Neural cell (in vitro differentiated cells): ENCODE results near the gene MYLK. TPM values are rescaled to one million over a fixed set of nuclear protein-coding genes. Genes with fewer than 3 reads are reported as not detected.

Experiments
- H2AFZ ChIP-seq: fragments of 200-600, 300-800 bp; sonication (generic), shearing (Covaris generic); 2 replicates; pipeline ENCODE4 v1.6.0; 2014; ENCODE audit warnings: low read depth, mild to moderate bottlenecking, antibody characterized with exemption, low read length, moderate library complexity
- H3F3A ChIP-seq: fragments of 200-600 bp; shearing (Covaris generic); 2 replicates; pipeline ENCODE4 v1.6.1; 2016; ENCODE audit warnings: mild to moderate bottlenecking, moderate library complexity, mixed read lengths, antibody characterized with exemption, low read length; ENCODE audit not compliant: insufficient read depth, poor library complexity, severe bottlenecking
- H3K27ac ChIP-seq: fragments of 200-600, 300-800 bp; sonication (generic), shearing (Covaris generic); 2 replicates; pipeline ENCODE4 v1.5.1; 2014; ENCODE audit warnings: mild to moderate bottlenecking, low read length, moderate library complexity
- H3K27me3 ChIP-seq: fragments of 300-800, 200-600 bp; sonication (generic), shearing (Covaris generic); 2 replicates; pipeline ENCODE4 v1.6.0; 2014; ENCODE audit warnings: mild to moderate bottlenecking, low read depth, low read length, moderate library complexity; ENCODE audit not compliant: insufficient read depth
- H3K36me3 ChIP-seq: fragments of 300-800, 200-600 bp; sonication (generic), shearing (Covaris generic); 2 replicates; pipeline ENCODE4 v1.5.1; 2014; ENCODE audit warnings: mild to moderate bottlenecking, antibody characterized with exemption, low read length, moderate library complexity; ENCODE audit not compliant: insufficient read depth
- H3K4me2 ChIP-seq: fragments of 300-800, 200-600 bp; sonication (generic), shearing (Covaris generic); 2 replicates; pipeline ENCODE4 v1.6.0; 2014; ENCODE audit warnings: mild to moderate bottlenecking, low read length
- H3K4me3 ChIP-seq: fragments of 300-800, 200-600 bp; sonication (generic), shearing (Covaris generic); 2 replicates; pipeline ENCODE4 v1.5.1; 2014; ENCODE audit warnings: mild to moderate bottlenecking, low read length, moderate library complexity
- H3K79me2 ChIP-seq: fragments of 200-600 bp; shearing (Covaris generic); replicated peaks from 2 replicates; pipeline ENCODE4 v1.6.0; 2014; ENCODE audit warnings: mild to moderate bottlenecking, low read length, moderate library complexity; ENCODE audit not compliant: insufficient read depth
- H3K9ac ChIP-seq: fragments of 300-800, 200-600 bp; sonication (generic), shearing (Covaris generic); 2 replicates; pipeline ENCODE4 v1.6.1; 2016; ENCODE audit warnings: mild to moderate bottlenecking, low read length, mixed read lengths
- H3K9me2 ChIP-seq: fragments of 200-600 bp; shearing (Covaris generic); 2 replicates; pipeline ENCODE4 v1.6.1; 2016; ENCODE audit warnings: mild to moderate bottlenecking, low read length, mixed read lengths; ENCODE audit not compliant: insufficient read depth
- H3K9me3 ChIP-seq: fragments of 200-600, 300-800 bp; sonication (generic), shearing (Covaris generic); 2 replicates; pipeline ENCODE4 v1.6.1; 2016; ENCODE audit warnings: mild to moderate bottlenecking, mixed run types, low read length, moderate library complexity, mixed read lengths
- H4K20me1 ChIP-seq: fragments of 200-600 bp; shearing (Covaris generic); 2 replicates; pipeline ENCODE4 v1.6.1; 2016; ENCODE audit warnings: mild to moderate bottlenecking, mixed run types; ENCODE audit not compliant: insufficient read depth
- EP300 ChIP-seq: fragments of 450-650 bp; conservative IDR thresholded peaks from 2 replicates; pipeline ENCODE4 v1.6.1; 2014; ENCODE audit warnings: antibody characterized with exemption, mild to moderate bottlenecking, moderate library complexity; ENCODE audit not compliant: poor library complexity, severe bottlenecking
- EZH2 ChIP-seq: fragments of 200-600, 300-800 bp; shearing (Covaris generic), sonication (generic); IDR thresholded peaks from 2 replicates; pipeline ENCODE4 v1.6.1; 2014; ENCODE audit warnings: antibody characterized with exemption, low read length, borderline replicate concordance, mild to moderate bottlenecking; ENCODE audit not compliant: insufficient read depth, poor library complexity, severe bottlenecking
- MXI1 ChIP-seq: fragments of 450-650 bp; conservative IDR thresholded peaks from 2 replicates; pipeline ENCODE4 v1.6.1; 2014; ENCODE audit warnings: antibody characterized with exemption, mild to moderate bottlenecking; ENCODE audit not compliant: poor library complexity, severe bottlenecking
- POLR2AphosphoS5 ChIP-seq: IDR thresholded peaks from 2 replicates; pipeline ENCODE4 v1.6.1; 2012
- RAD21 ChIP-seq: fragments of 450-650 bp; conservative IDR thresholded peaks from 2 replicates; pipeline ENCODE4 v1.6.1; 2014; ENCODE audit warnings: antibody characterized with exemption, mild to moderate bottlenecking, moderate library complexity
- SMC3 ChIP-seq: fragments of 450-650 bp; conservative IDR thresholded peaks from 2 replicates; pipeline ENCODE4 v1.6.1; 2014; ENCODE audit warnings: antibody characterized with exemption, mild to moderate bottlenecking, moderate library complexity; ENCODE audit not compliant: poor library complexity
- TAF1 ChIP-seq: IDR thresholded peaks from 2 replicates; pipeline ENCODE4 v1.6.1; 2012; ENCODE audit warnings: low read depth
- polyA plus RNA-seq: library from polyadenylated mRNA; depleted of rRNA; stranded (reverse); fragments of >200 nt; gene quantifications from 2 replicates; pipeline ENCODE4 v1.2.3, GENCODE V29; 2014
- TF ChIP-seq, protein P1 (sequence below): IDR thresholded peaks from 2 replicates; pipeline ENCODE4 v1.6.1; 2012; ENCODE audit warnings: borderline replicate concordance
- TF ChIP-seq, protein P2 (sequence below): fragments of 450-650 bp; IDR thresholded peaks from 2 replicates; pipeline ENCODE4 v1.5.1; 2014; ENCODE audit warnings: antibody characterized with exemption, mild to moderate bottlenecking, moderate library complexity; ENCODE audit not compliant: poor library complexity, severe bottlenecking

The MYLK gene
- polyA plus RNA-seq, 1 donor from 2014 or later: 0.43 TPM

DNA sequence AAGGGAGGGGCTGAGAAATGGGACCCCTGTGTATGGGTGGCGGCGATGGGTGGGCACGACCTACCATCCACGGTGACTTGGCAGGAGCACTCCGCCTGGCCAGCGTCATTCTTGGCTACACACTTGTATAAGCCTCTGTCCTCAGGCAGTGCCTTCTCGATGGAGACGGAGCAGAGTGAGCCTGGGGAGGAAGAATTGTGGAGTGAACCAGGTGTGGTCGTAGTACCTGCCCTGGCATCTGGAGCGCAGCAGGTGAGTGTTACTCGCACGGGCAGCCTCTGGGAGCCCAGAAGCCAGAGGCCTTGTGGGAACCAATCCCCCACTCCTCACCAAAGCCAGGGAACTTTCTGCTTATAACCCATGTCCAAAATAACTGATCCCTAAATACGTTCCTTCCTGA is 191.5 kb downstream of the MYLK start:
- H3K9me2 ChIP-seq: no peaks in the 10 kb centered on the region
- no peak overlapping the region for H2AFZ ChIP-seq
- H3K36me3 ChIP-seq: no peaks in the 10 kb centered on the region
- H3K79me2 ChIP-seq: no peaks in the 10 kb centered on the region
- TF ChIP-seq, protein P1, sequence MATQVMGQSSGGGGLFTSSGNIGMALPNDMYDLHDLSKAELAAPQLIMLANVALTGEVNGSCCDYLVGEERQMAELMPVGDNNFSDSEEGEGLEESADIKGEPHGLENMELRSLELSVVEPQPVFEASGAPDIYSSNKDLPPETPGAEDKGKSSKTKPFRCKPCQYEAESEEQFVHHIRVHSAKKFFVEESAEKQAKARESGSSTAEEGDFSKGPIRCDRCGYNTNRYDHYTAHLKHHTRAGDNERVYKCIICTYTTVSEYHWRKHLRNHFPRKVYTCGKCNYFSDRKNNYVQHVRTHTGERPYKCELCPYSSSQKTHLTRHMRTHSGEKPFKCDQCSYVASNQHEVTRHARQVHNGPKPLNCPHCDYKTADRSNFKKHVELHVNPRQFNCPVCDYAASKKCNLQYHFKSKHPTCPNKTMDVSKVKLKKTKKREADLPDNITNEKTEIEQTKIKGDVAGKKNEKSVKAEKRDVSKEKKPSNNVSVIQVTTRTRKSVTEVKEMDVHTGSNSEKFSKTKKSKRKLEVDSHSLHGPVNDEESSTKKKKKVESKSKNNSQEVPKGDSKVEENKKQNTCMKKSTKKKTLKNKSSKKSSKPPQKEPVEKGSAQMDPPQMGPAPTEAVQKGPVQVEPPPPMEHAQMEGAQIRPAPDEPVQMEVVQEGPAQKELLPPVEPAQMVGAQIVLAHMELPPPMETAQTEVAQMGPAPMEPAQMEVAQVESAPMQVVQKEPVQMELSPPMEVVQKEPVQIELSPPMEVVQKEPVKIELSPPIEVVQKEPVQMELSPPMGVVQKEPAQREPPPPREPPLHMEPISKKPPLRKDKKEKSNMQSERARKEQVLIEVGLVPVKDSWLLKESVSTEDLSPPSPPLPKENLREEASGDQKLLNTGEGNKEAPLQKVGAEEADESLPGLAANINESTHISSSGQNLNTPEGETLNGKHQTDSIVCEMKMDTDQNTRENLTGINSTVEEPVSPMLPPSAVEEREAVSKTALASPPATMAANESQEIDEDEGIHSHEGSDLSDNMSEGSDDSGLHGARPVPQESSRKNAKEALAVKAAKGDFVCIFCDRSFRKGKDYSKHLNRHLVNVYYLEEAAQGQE: no peak
- TF ChIP-seq POLR2AphosphoS5 (no peak), MXI1 (no peak), EZH2 (no peak), RAD21 (no peak), SMC3 (no peak), EP300 (no peak), TAF1 (no peak)
- TF ChIP-seq, protein P2, sequence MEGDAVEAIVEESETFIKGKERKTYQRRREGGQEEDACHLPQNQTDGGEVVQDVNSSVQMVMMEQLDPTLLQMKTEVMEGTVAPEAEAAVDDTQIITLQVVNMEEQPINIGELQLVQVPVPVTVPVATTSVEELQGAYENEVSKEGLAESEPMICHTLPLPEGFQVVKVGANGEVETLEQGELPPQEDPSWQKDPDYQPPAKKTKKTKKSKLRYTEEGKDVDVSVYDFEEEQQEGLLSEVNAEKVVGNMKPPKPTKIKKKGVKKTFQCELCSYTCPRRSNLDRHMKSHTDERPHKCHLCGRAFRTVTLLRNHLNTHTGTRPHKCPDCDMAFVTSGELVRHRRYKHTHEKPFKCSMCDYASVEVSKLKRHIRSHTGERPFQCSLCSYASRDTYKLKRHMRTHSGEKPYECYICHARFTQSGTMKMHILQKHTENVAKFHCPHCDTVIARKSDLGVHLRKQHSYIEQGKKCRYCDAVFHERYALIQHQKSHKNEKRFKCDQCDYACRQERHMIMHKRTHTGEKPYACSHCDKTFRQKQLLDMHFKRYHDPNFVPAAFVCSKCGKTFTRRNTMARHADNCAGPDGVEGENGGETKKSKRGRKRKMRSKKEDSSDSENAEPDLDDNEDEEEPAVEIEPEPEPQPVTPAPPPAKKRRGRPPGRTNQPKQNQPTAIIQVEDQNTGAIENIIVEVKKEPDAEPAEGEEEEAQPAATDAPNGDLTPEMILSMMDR: no peak
- no peaks in the 10 kb centered on the region for H4K20me1 ChIP-seq
- H3K9me3 ChIP-seq: no peaks in the 10 kb centered on the region
- no peak overlapping the region for H3K27ac ChIP-seq
- H3K9ac ChIP-seq: no peak overlapping the region
- H3K27me3 ChIP-seq: no peaks in the 10 kb centered on the region
- H3F3A ChIP-seq: no peaks in the 10 kb centered on the region
- no peak overlapping the region for H3K4me2 ChIP-seq
- no peak overlapping the region for H3K4me3 ChIP-seq

DNA sequence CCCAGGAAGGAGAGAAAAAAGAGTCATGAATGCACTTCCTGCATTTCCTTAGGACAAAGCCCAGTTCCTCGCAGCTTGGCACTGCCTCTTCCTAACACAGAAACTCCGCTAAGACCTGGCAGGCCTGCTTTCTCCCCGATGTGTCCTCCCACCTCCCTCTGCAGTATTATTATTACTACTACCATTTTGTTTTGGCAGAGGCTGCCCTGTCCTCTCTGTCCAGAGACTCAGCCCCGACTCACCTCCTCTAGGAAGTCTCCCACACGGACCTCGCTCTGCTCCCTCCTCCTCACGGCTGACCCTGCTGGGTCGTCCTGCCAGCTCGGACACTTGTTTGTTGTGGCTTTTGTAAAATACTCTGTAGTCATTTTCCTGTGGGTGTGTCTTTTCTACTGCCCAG is 192.1 kb downstream of the MYLK start:
- TF ChIP-seq RAD21: no peak
- TF ChIP-seq EP300: no peak
- TF ChIP-seq POLR2AphosphoS5: no peak
- no peak for TF ChIP-seq EZH2
- TF ChIP-seq, protein P2: no peak
- TF ChIP-seq TAF1: no peak
- TF ChIP-seq, protein P1: no peak
- no peaks in the 10 kb centered on the region for H3K36me3 ChIP-seq
- H3K4me3 ChIP-seq: no peak overlapping the region
- H2AFZ ChIP-seq: no peak overlapping the region
- no peaks in the 10 kb centered on the region for H4K20me1 ChIP-seq
- H3K79me2 ChIP-seq: no peaks in the 10 kb centered on the region
- H3K9me3 ChIP-seq: no peaks in the 10 kb centered on the region
- no peak overlapping the region for H3K27ac ChIP-seq
- no peaks in the 10 kb centered on the region for H3K27me3 ChIP-seq
- H3K4me2 ChIP-seq: no peak overlapping the region
- H3K9me2 ChIP-seq: no peaks in the 10 kb centered on the region
- H3F3A ChIP-seq: no peaks in the 10 kb centered on the region
- H3K9ac ChIP-seq: no peak overlapping the region
